NCI-H1417 treated with DMSO at 0.1 percent for 48 hours (cell line): ENCODE data around the gene ARHGAP33.
"Not testable (repeated sequence)": the region's sequence is repeated elsewhere in the genome, so short reads cannot be mapped to it uniquely, and the experiment has no call there.

Source experiments
- DNase-seq: peaks from one replicate; lab custom pipeline; 2025; lab: John Stamatoyannopoulos, UW

ARHGAP33 gene

GRCh38 chr19:35755131-35755549, 20.2 kb upstream of the ARHGAP33 start:
- no peak for DNase-seq

- no peak for DNase-seq
Observed at GRCh38 chr19:35755550-35756376, 19.6 kb upstream of the ARHGAP33 start.

GRCh38 chr19:35756377-35757230, 18.8 kb upstream of the ARHGAP33 start, which contains the start of gene HSPB6:
TSS of gene HSPB6 (minus strand) at chr19:35757029. CDS start at chr19:35757008, 21 bp downstream.
- no peak for DNase-seq

GRCh38 chr19:35757231-35757748, 18.1 kb upstream of the ARHGAP33 start:
- DNase-seq = no peak

- peak; percentile 97 for DNase-seq
Observed at GRCh38 chr19:35757749-35758608, 17.4 kb upstream of the ARHGAP33 start, which contains the start of gene PROSER3. TSS of gene PROSER3 (plus strand) at chr19:35758176. CDS start at chr19:35758216, 40 bp downstream.

GRCh38 chr19:35759697-35760096, 15.7 kb upstream of the ARHGAP33 start:
- no peak for DNase-seq

- DNase-seq = no peak
Observed at GRCh38 chr19:35760711-35761349, 14.5 kb upstream of the ARHGAP33 start.

- DNase-seq = no peak
Observed at GRCh38 chr19:35764432-35765315, 10.7 kb upstream of the ARHGAP33 start.

- DNase-seq = no peak
Observed at GRCh38 chr19:35766571-35767104, 8.7 kb upstream of the ARHGAP33 start.

- DNase-seq = no peak
Observed at GRCh38 chr19:35767288-35768081, 7.9 kb upstream of the ARHGAP33 start.

- DNase-seq = no peak
Observed at GRCh38 chr19:35768082-35768421, 7.3 kb upstream of the ARHGAP33 start.

- DNase-seq = not testable (repeated sequence)
Observed at GRCh38 chr19:35772362-35772761, 3.0 kb upstream of the ARHGAP33 start.

- DNase-seq = no peak
Observed at GRCh38 chr19:35773020-35773806, 2.2 kb upstream of the ARHGAP33 start.

- DNase-seq = no peak
Observed at GRCh38 chr19:35774274-35775045, 904 bp upstream of the ARHGAP33 start.

- DNase-seq = no peak
Observed at GRCh38 chr19:35775046-35775297, 392 bp upstream of the ARHGAP33 start.

- DNase-seq = no peak
Observed at GRCh38 chr19:35776102-35776788, 881 bp downstream of the ARHGAP33 start.
